T-helper 17 cell (primary cell): ENCODE data around the gene PRLH. TPM values are rescaled to one million over a fixed set of nuclear protein-coding genes. Genes with fewer than 3 reads are reported as not detected.
A peak's percentile ranks its signal among the peaks of the same experiment; 100 is the strongest.

Source experiments
- ATAC-seq: fragments of 150-1000 bp; cut with Tn5 transposase; 2 replicates; pipeline ENCODE4 v1.10.0; 2021; ENCODE audit warnings: mild to moderate bottlenecking, moderate library complexity
- DNase-seq, 3 donors: peaks; one replicate each; pipeline versions ENCODE4 v3.0.0 to v3.0.0-alpha.2; 2020 to 2021
- H3K9me3 ChIP-seq: one replicate; pipeline ENCODE4 v1.7.0; 2013; ENCODE audit warnings: low read length, mild to moderate bottlenecking; ENCODE audit not compliant: control insufficient read depth, poor library complexity, severe bottlenecking
- H3K27ac Mint-ChIP-seq: one replicate; pipeline ENCODE4 v1.8.0; 2022; ENCODE audit warnings: mild to moderate bottlenecking, moderate library complexity, mixed read lengths
- H3K27me3 Mint-ChIP-seq: one replicate; pipeline ENCODE4 v1.8.0; 2022; ENCODE audit warnings: mixed read lengths
- H3K36me3 Mint-ChIP-seq: one replicate; pipeline ENCODE4 v1.8.0; 2022; ENCODE audit warnings: low read depth, mixed read lengths
- H3K4me1 Mint-ChIP-seq: one replicate; pipeline ENCODE4 v1.8.0; 2022; ENCODE audit warnings: mild to moderate bottlenecking, mixed read lengths
- H3K4me3 Mint-ChIP-seq: one replicate; pipeline ENCODE4 v1.8.0; 2022; ENCODE audit warnings: mild to moderate bottlenecking, moderate library complexity, mixed read lengths
- total RNA-seq, 4 donors: library from RNA in 2 of 4; stranded (reverse) in 2 of 4; gene quantifications; one replicate each; pipeline ENCODE4 v1.2.3 and lab custom pipeline; 2022 to 2026

Gene PRLH
- total RNA-seq, 2 donors from 2014 or later: not detected

DNA sequence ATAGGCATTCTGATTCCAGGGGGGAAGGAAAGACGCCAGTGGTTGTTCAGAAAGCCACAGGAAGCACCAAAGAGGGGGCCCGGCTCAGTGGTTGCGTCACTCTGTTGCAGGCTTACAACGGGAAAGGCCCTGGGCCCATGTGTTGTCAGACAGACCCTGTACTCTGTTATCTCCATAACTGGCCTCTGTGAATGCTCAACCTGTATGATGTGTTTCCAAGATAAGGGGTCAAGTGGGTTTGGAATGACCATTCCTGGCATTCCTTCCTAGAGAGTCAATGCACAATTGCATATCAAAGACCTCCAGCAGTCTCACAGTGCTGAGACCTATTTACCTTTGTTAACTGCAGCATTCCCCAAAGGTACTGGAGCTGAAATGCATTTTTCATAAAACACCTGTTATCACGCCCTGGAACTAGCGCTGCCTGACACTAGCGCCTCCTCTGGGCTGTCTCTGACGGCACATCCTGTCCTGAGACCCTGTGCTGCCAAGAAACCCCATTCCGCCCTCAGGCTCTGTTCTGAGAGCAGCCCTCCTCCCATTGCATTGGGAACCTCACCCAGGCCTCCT is 47.9 kb downstream of the PRLH start:
- Mint-ChIP-seq H3K4me3 (no peak overlapping the region), H3K27me3 (peaks cover 12% of the 10 kb centered on the region), H3K4me1 (peaks cover 20% of the 10 kb centered on the region), H3K36me3 (peaks cover 7% of the 10 kb centered on the region), H3K27ac (no peak overlapping the region)
- DNase-seq: no peak
- H3K9me3 ChIP-seq: no peaks in the 10 kb centered on the region
- no peak for ATAC-seq

DNA sequence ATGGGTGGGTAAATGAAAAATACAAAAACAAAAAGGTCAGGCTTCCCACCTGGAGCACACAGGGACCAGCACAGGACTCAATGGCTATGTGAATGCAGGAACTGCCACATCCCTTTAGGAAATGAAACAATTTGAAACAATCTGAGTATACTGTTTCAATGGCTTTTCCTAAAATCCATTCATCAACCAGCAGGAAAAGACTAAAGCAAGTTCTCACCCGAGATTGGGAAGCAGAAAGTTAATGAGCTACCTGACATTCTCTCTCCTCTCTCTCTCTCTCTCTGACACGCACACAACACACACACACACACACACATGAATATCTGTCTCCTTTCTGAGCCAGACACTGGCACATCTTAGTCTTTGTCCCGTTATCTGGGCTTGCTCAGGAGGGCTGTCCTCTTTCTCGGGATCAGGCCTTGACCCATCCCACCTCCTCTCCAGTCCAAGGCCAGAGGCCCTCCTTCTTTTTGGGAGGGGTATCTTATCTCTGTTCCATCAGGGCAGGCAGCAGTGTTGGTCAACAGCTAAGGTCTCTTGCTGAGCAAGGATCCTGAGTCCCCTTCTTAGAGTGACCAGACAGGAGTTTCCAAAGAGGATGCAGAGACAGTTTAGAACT is 49.4 kb downstream of the PRLH start:
- Mint-ChIP-seq H3K4me3 (no peak overlapping the region), H3K27ac (no peak overlapping the region), H3K27me3 (no peaks in the 10 kb centered on the region), H3K4me1 (peaks cover 17% of the 10 kb centered on the region), H3K36me3 (peaks cover 3% of the 10 kb centered on the region)
- ATAC-seq (no peak), DNase-seq (no peak)
- no peaks in the 10 kb centered on the region for H3K9me3 ChIP-seq

DNA sequence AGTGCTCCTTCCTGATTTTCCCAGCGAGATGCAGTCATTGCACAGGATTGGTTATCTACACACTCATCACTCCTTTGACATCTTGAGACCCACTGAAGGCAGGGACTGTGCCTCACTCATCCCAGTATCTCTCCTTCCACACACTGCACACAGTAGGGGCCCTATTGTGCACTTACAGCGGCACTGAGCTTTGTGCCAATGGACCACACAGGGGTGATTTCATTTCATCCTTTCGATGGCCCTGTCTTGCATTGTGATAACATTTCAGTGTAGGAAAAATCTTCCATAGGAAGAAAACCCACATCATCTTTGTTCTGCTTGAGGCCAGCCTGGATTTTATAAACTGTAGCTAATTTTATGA is 50.0 kb downstream of the PRLH start:
- H3K27ac Mint-ChIP-seq: peak overlapping the region; percentile 85
- peaks cover 17% of the 10 kb centered on the region for H3K4me1 Mint-ChIP-seq
- no peak for DNase-seq

More for the DNA sequence above, 50.0 kb downstream of the PRLH start:
- Mint-ChIP-seq H3K27me3 (no peaks in the 10 kb centered on the region), H3K36me3 (peaks cover 4% of the 10 kb centered on the region), H3K4me3 (peak overlapping the region; percentile 80)
- ATAC-seq: no peak
- H3K9me3 ChIP-seq: no peaks in the 10 kb centered on the region

Other genes starting within 250 kb of the PRLH start
- gene COL6A3, start 152.4 kb upstream of the PRLH start, total RNA-seq: 1 to 10 TPM; 1.9 to 2.6 TPM
- not detected for gene MLPH, start 79.3 kb upstream of the PRLH start, total RNA-seq
- gene RAB17, start 24.2 kb downstream of the PRLH start, total RNA-seq: not detected
- gene LRRFIP1, start 61.0 kb downstream of the PRLH start, total RNA-seq: 100 to 1,000 TPM; 175 to 225 TPM
- gene RBM44, start 232.2 kb downstream of the PRLH start, total RNA-seq: 1 to 10 TPM; 2.2 to 4.0 TPM